Transverse colon (tissue), 4 donors: ENCODE measurements around the gene E2F7. TPM values are rescaled to one million over a fixed set of nuclear protein-coding genes. Genes with fewer than 3 reads are reported as not detected.

Source experiments
- DNase-seq: peaks from one replicate; pipeline ENCODE4 v3.0.0-alpha.2; 2019
- H3K27ac ChIP-seq, 4 donors: fragments of 200-600 bp; sonication (generic); 2 replicates each; pipeline ENCODE4 v1.5.1; 2016 to 2018; ENCODE audit warnings: inconsistent platforms in 4 of 4
- H3K27me3 ChIP-seq: fragments of 200-600 bp; sonication (generic); 2 replicates; pipeline ENCODE4 v1.5.1; 2017; ENCODE audit warnings: inconsistent platforms
- H3K36me3 ChIP-seq, 4 donors: fragments of 200-600 bp; sonication (generic); 2 replicates each; pipeline ENCODE4 v1.5.1; 2017 to 2019; ENCODE audit warnings: inconsistent platforms in 4 of 4
- H3K4me1 ChIP-seq, 4 donors: fragments of 200-600 bp; sonication (generic); 2 replicates each; pipeline ENCODE4 v1.5.1; 2017 to 2020; ENCODE audit warnings: inconsistent platforms in 4 of 4
- H3K4me3 ChIP-seq, 4 donors: fragments of 200-600 bp; sonication (generic); 1 replicate in 1 of 4; 2 replicates in 3 of 4; pipeline versions ENCODE4 v1.5.1 to v1.6.1; 2017 to 2019; ENCODE audit warnings: inconsistent platforms in 4 of 4
- H3K9me3 ChIP-seq, 2 donors: fragments of 200-600 bp; sonication (generic); 2 replicates each; pipeline ENCODE4 v1.5.1; 2017 to 2019; ENCODE audit warnings: inconsistent platforms in 2 of 2
- EP300 ChIP-seq: sonication (generic); formaldehyde crosslinking; IDR thresholded peaks from one replicate; pipeline ENCODE4 v1.6.1; 2017; ENCODE audit warnings: antibody characterized with exemption, low read depth
- POLR2A ChIP-seq: fragments of 450-650 bp; IDR thresholded peaks from one replicate; pipeline ENCODE4 v1.6.1; 2016; ENCODE audit warnings: antibody characterized with exemption, mild to moderate bottlenecking, moderate library complexity
- POLR2AphosphoS5 ChIP-seq, 3 donors: sonication (generic); formaldehyde crosslinking; IDR thresholded peaks; one replicate each; pipeline ENCODE4 v1.6.1; 2016; ENCODE audit warnings: antibody characterized with exemption in 3 of 3
- WGBS, 2 donors: methylation state at CpG; one replicate each; pipeline ENCODE4 v1.1.5; 2018; ENCODE audit warnings: low coverage in 1 of 2; 5-methylcytosine and 5-hydroxymethylcytosine counted together
- in situ Hi-C, 4 donors: fragments of 200-750 bp; cut with MboI; loops; one replicate each; pipeline versions ENCODE4 v1.15.0 to v1.15.1; 2017; ENCODE audit warnings: low sequenced_read_pairs in 3 of 4, low pct_ligation_motif_present in 1 of 4, low pct_unique_long_range_greater_than_20kb in 1 of 4
- intact Hi-C: fragments of 100-400 bp; cut with DNase I; formaldehyde crosslinking; loops from one replicate; pipeline ENCODE4 v1.15.1; 2023; ENCODE audit warnings: low total_unique reads
- total RNA-seq, 4 donors: library from RNA; depleted of rRNA; stranded (reverse); fragments of >200 nt; gene quantifications; one replicate each; pipeline ENCODE4 v1.1.0, GENCODE V29; 2016
- TF ChIP-seq, protein P1 (sequence below), 5 experiments: fragments of 200-600 bp in 3 of 5; fragments of 450-650 bp in 2 of 5; sonication (generic) in 3 of 5; IDR thresholded peaks; 1 replicate in 2 of 5; 2 replicates in 3 of 5; pipeline ENCODE4 v1.5.1; 2016 to 2017; ENCODE audit warnings: antibody characterized with exemption in 5 of 5, inconsistent platforms in 3 of 5, mild to moderate bottlenecking in 2 of 5, moderate library complexity in 1 of 5

Gene E2F7
- total RNA-seq, 4 donors from 2014 or later: 0.20 to 0.79 (median 0.41) TPM; not detected in 1

DNA sequence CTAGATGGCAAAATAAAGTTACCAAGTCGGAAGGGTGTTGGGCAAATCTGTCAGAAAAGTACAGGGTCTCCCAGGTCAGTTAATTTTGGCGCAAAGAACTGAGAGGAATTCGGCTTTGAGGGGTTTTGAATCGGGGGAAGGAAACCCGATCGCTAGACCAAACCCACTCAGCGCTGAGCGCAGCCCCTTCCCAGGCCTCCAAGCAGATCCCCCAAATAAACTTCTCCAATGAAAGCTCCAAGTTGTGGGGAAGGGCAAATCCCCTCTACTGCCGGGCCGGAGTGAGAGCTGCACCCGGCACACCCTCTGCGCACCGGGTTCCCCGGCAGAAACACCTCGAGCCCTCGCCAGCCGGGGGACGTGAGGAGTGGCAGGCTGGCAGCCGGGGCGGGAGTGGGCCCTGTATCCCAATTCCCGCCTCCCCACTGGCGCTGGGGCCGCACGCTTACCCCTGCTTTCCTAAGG is 441 bp downstream of the E2F7 start:
- intact Hi-C loops (no loop called here), in situ Hi-C loops (no loop called here)
- WGBS, 2 donors: 1 to 3% methylated on average over 8 to 24 of the region's 24 CpGs
- H3K27ac ChIP-seq: peak overlapping the region in 2 of 4 donors; percentile 55 to 65
- peaks cover 0 to 12% (median 9%) of the 10 kb centered on the region in 4 donors for H3K4me1 ChIP-seq
- peaks cover 14% of the 10 kb centered on the region for H3K27me3 ChIP-seq
- no peaks in the 10 kb centered on the region for H3K36me3 ChIP-seq
- TF ChIP-seq, protein P1, sequence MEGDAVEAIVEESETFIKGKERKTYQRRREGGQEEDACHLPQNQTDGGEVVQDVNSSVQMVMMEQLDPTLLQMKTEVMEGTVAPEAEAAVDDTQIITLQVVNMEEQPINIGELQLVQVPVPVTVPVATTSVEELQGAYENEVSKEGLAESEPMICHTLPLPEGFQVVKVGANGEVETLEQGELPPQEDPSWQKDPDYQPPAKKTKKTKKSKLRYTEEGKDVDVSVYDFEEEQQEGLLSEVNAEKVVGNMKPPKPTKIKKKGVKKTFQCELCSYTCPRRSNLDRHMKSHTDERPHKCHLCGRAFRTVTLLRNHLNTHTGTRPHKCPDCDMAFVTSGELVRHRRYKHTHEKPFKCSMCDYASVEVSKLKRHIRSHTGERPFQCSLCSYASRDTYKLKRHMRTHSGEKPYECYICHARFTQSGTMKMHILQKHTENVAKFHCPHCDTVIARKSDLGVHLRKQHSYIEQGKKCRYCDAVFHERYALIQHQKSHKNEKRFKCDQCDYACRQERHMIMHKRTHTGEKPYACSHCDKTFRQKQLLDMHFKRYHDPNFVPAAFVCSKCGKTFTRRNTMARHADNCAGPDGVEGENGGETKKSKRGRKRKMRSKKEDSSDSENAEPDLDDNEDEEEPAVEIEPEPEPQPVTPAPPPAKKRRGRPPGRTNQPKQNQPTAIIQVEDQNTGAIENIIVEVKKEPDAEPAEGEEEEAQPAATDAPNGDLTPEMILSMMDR (IDR thresholded peaks at IDR 0.05): no peak
- TF ChIP-seq POLR2A: no peak
- TF ChIP-seq POLR2AphosphoS5 (IDR thresholded peaks at IDR 0.05): no peak
- TF ChIP-seq EP300: no peak
- no peak for DNase-seq
- H3K9me3 ChIP-seq: no peaks in the 10 kb centered on the region
- peak overlapping the region; percentile 51 to 74 (median 60) for H3K4me3 ChIP-seq

DNA sequence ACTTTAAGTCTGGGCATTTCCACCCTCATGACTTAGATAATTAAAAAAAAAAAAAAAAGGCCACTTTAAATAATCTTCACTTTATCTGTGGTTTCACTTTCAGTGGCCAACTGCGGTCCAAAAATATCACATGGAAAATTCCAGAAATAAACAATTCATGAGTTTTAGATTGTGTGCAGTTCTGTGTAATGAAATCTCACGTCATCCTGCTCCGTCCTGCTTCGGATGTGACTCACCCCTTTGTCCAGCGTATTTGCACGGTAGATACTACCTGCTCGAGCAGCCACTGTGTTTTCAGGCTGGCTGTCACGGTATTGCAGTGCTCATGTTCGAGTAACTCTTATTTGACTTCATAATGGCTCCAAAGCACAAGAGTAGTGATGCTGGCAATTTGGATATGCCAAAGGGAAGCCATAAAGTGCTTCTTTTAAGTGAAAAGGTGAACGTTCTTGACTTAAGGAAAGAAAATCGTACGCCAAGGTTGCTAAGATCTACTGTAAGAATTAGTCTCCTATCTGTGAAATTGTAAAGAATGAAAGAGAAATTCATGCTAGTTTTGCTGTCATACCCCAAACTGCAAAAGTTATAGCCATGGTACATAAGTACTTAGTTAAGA is 2.4 kb downstream of the E2F7 start:
- in situ Hi-C loops: no loop called here

DNA sequence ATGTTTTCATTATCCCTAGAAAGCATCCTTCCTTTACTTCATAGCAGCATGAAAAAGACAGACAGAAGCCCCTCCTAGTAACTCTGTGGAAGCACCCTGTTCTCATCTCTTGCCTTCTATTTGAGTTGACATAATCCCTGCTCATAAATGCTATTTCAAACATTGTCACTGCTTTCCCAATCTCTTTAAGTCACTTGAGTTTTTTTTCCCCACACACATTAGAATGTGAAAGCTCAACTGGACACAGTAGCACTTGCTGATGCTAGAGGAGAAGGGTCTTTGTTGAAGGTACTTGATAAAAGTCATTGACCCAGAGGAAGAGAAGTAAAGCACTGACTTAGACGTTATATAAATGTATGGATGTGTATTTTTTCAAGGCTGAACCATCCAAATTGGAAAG is 3.0 kb downstream of the E2F7 start:
- no peak overlapping the region for H3K4me3 ChIP-seq
- TF ChIP-seq POLR2AphosphoS5 (IDR thresholded peaks at IDR 0.05) (no peak), POLR2A (no peak), EP300 (no peak)
- TF ChIP-seq, protein P1 (IDR thresholded peaks at IDR 0.05): no peak
- DNase-seq: no peak
- in situ Hi-C loops (no loop called here), intact Hi-C loops (no loop called here)
- H3K27me3 ChIP-seq: peaks cover 14% of the 10 kb centered on the region
- H3K4me1 ChIP-seq: peaks cover 0 to 12% (median 9%) of the 10 kb centered on the region in 4 donors
- 63 to 71% methylated on average over 1 of the region's 1 CpG for WGBS, 2 donors
- no peaks in the 10 kb centered on the region for H3K36me3 ChIP-seq
- H3K27ac ChIP-seq: no peak overlapping the region
- H3K9me3 ChIP-seq: no peaks in the 10 kb centered on the region

More for the DNA sequence above, 2.4 kb downstream of the E2F7 start:
- H3K27ac ChIP-seq: no peak overlapping the region
- no peaks in the 10 kb centered on the region for H3K9me3 ChIP-seq
- intact Hi-C loops: no loop called here
- no peaks in the 10 kb centered on the region for H3K36me3 ChIP-seq
- peaks cover 0 to 12% (median 9%) of the 10 kb centered on the region in 4 donors for H3K4me1 ChIP-seq
- TF ChIP-seq POLR2A: no peak
- TF ChIP-seq EP300: no peak
- TF ChIP-seq, protein P1 (IDR thresholded peaks at IDR 0.05): no peak
- TF ChIP-seq POLR2AphosphoS5 (IDR thresholded peaks at IDR 0.05): no peak
- WGBS, 2 donors: 66 to 76% methylated on average over 12 of the region's 12 CpGs
- H3K27me3 ChIP-seq: peaks cover 14% of the 10 kb centered on the region
- no peak for DNase-seq
- H3K4me3 ChIP-seq: no peak overlapping the region

DNA sequence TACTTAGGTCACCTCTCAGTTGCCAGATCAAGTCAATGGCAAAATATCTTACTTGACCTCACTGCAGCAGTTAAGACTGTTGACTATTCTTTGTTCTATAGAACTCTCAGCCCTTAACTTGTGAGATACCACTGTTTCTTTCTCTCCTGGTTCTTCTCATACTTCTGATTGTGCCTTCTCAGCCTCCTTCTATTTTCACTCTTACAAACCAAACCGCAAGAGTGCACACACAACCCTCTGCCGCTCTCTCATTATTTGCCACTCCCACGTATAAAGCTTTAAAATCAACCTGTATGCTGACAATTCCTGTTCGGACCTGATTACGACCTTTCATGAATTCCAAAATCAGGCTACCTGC is 4.5 kb downstream of the E2F7 start:
- intact Hi-C loops: no loop called here
- no peak for DNase-seq
- Histone ChIP-seq H3K36me3 (no peaks in the 10 kb centered on the region), H3K9me3 (no peaks in the 10 kb centered on the region), H3K4me3 (no peak overlapping the region), H3K27me3 (peaks cover 14% of the 10 kb centered on the region), H3K27ac (no peak overlapping the region), H3K4me1 (peaks cover 0 to 12% (median 8%) of the 10 kb centered on the region in 4 donors)
- in situ Hi-C loops: no loop called here
- WGBS, 2 donors: 87 to 88% methylated on average over 5 of the region's 5 CpGs
- TF ChIP-seq EP300: no peak
- TF ChIP-seq POLR2A: no peak
- TF ChIP-seq, protein P1 (IDR thresholded peaks at IDR 0.05): no peak
- TF ChIP-seq POLR2AphosphoS5 (IDR thresholded peaks at IDR 0.05): no peak
